HFFc6 (cell line): ENCODE measurements around the gene LRFN2. TPM values are rescaled to one million over a fixed set of nuclear protein-coding genes. Genes with fewer than 3 reads are reported as not detected.

ENCODE experiments used
- DNase-seq: peaks from one replicate; pipeline ENCODE4 v3.0.0-alpha.2; 2018
- H3K27ac Mint-ChIP-seq: 2 replicates; pipeline ENCODE4 v1.8.0; 2020; ENCODE audit warnings: mild to moderate bottlenecking, mixed read lengths
- H3K27me3 Mint-ChIP-seq: 2 replicates; pipeline ENCODE4 v1.8.0; 2021; ENCODE audit warnings: mild to moderate bottlenecking, moderate library complexity, mixed read lengths; ENCODE audit not compliant: insufficient read depth
- H3K36me3 Mint-ChIP-seq: 2 replicates; pipeline ENCODE4 v1.8.0; 2021; ENCODE audit warnings: low read depth, mixed read lengths
- H3K4me1 Mint-ChIP-seq: 2 replicates; pipeline ENCODE4 v1.8.0; 2020; ENCODE audit warnings: low read depth, mixed read lengths
- H3K4me3 Mint-ChIP-seq: 2 replicates; pipeline ENCODE4 v1.8.0; 2020; ENCODE audit warnings: mild to moderate bottlenecking, moderate library complexity, mixed read lengths
- H3K9me3 Mint-ChIP-seq: 2 replicates; pipeline ENCODE4 v1.8.0; 2020; ENCODE audit warnings: mild to moderate bottlenecking, mixed read lengths
- CTCF ChIP-seq: fragments of 200-600 bp; sonication (generic); IDR thresholded peaks from 2 replicates; pipeline ENCODE4 v1.5.0; 2021; ENCODE audit warnings: antibody characterized with exemption, mild to moderate bottlenecking
- total RNA-seq, 6 experiments: library from RNA; stranded (reverse); fragmentation: NEBNext Ultra II Directional; extraction: Animal tissue kit (Norgen Biotek cat#: 25700); gene quantifications; 2 replicates in 1 of 6; 3 replicates in 5 of 6; pipeline ENCODE4 v1.2.3, GENCODE V29; 2021

Gene LRFN2
- total RNA-seq, 6 experiments from 2014 or later: not detected

GRCh38 chr6:40485300-40485699 is 101.9 kb downstream of the LRFN2 start:
- Mint-ChIP-seq H3K4me3 (no peak overlapping the region), H3K4me1 (no peaks in the 10 kb centered on the region), H3K36me3 (no peaks in the 10 kb centered on the region; the same call in 1 of the 2 replicates), H3K27ac (no peak overlapping the region), H3K27me3 (no peaks in the 10 kb centered on the region; the same call in 1 of the 2 replicates), H3K9me3 (peaks cover 23% of the 10 kb centered on the region; the same call in 1 of the 2 replicates)
- no peak for TF ChIP-seq CTCF
- DNase-seq: no peak

DNA sequence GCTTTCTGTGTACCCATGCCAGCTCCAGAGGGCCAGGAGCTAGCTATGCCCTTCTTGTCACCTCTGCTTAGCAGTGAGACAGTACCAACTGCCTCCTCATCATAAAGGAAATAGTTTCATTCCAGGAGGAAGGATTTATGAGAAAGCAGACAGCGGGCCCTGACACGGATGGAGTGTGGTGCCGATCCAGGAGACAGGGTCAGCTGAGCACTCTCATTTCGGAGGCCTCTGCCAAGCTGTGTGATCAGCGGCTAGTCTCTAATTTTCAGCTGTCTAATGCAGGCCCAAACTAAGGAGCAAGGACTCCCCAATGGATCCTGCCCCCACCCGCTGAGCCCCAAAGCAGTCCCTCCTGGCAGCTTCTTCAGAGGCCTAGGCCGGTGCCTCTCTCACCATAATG is 103.1 kb downstream of the LRFN2 start:
- TF ChIP-seq CTCF: no peak
- Mint-ChIP-seq H3K27ac (no peak overlapping the region), H3K36me3 (no peaks in the 10 kb centered on the region; the same call in 1 of the 2 replicates), H3K9me3 (peaks cover 23% of the 10 kb centered on the region; the same call in 1 of the 2 replicates), H3K4me3 (no peak overlapping the region), H3K27me3 (no peaks in the 10 kb centered on the region; the same call in 1 of the 2 replicates), H3K4me1 (no peaks in the 10 kb centered on the region)
- no peak for DNase-seq

DNA sequence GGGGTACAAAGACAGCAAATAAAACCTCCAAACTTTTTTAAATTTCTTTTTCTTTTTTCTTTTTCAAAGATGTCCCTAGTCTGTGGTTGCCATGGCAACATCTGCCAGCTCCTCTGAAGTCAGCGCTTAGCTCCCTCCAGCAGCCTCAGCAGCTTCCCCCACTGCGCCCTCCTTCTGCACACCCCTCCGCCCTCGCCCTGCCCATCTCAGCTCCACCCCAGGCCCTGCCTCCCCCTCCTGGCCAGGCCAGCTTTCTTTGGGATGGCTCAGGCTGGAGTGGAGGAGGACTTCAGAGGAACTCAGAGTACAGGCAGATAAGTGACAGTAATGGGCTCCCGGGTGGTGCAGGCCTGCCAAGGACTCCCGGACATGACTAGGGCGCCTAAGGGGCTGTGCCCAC is 104.6 kb downstream of the LRFN2 start:
- H3K9me3 Mint-ChIP-seq: peaks cover 23% of the 10 kb centered on the region; the same call in 1 of the 2 replicates
- peaks cover 2% of the 10 kb centered on the region; the same call in 1 of the 2 replicates for H3K27me3 Mint-ChIP-seq
- H3K36me3 Mint-ChIP-seq: no peaks in the 10 kb centered on the region
- H3K4me1 Mint-ChIP-seq: no peaks in the 10 kb centered on the region
- no peak overlapping the region for H3K4me3 Mint-ChIP-seq
- no peak for TF ChIP-seq CTCF
- no peak for DNase-seq
- H3K27ac Mint-ChIP-seq: no peak overlapping the region

DNA sequence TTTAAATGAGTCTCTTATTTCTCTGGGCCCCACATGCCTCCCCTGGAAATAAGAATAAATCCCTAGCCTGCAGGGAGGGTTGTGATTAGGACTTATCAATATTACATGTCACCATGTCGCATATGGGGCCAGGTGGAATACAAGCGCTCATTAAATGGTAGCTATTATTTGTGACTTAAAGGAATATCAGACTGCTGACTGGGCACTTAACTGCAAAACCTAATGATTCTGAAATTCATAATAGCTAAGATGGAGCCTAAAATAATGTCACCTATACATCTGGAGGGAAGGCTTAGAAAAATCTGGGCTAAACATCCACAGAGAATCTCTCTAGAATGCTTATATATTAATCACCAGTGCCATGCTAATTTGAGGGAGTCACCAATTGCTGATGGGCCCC is 106.5 kb downstream of the LRFN2 start:
- H3K27ac Mint-ChIP-seq: no peak overlapping the region
- no peaks in the 10 kb centered on the region for H3K4me1 Mint-ChIP-seq
- peaks cover 2% of the 10 kb centered on the region; the same call in 1 of the 2 replicates for H3K27me3 Mint-ChIP-seq
- no peak for DNase-seq
- H3K4me3 Mint-ChIP-seq: no peak overlapping the region
- no peak for TF ChIP-seq CTCF
- H3K9me3 Mint-ChIP-seq: peaks cover 23% of the 10 kb centered on the region
- no peaks in the 10 kb centered on the region for H3K36me3 Mint-ChIP-seq

DNA sequence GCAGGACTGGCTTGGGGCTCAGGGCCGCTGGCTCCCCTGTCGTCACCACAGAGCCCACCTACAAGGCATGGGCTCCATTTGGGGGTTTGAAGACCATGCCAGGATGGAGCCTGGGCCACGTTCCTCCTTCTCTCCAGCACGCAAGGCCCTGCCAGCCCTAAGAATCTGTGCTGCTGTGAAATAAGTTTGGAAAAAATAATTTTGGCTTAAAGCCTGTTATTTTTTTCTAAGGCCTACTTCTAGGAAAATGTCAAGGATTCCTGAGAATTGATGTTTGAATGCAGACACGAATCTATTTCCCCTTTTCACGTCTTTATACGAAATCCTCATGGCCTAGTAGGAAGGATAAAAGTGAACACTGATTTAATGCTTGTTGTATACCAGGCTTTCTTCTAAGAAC is 107.5 kb downstream of the LRFN2 start:
- no peak overlapping the region for H3K27ac Mint-ChIP-seq

More for the DNA sequence above, 107.5 kb downstream of the LRFN2 start:
- DNase-seq: no peak
- peaks cover 23% of the 10 kb centered on the region for H3K9me3 Mint-ChIP-seq
- peaks cover 3% of the 10 kb centered on the region for H3K27me3 Mint-ChIP-seq
- H3K4me3 Mint-ChIP-seq: no peak overlapping the region
- H3K4me1 Mint-ChIP-seq: no peaks in the 10 kb centered on the region
- H3K36me3 Mint-ChIP-seq: no peaks in the 10 kb centered on the region
- TF ChIP-seq CTCF: no peak
